Neural progenitor cell (in vitro differentiated cells): ENCODE results near the gene CORO7. TPM values are rescaled to one million over a fixed set of nuclear protein-coding genes. Genes with fewer than 3 reads are reported as not detected.

ENCODE experiments used
- DNase-seq: peaks from one replicate; pipeline ENCODE4 v3.0.0-alpha.2; 2016; ENCODE audit warnings: low spot score
- H2AFZ ChIP-seq: fragments of 200-600 bp; sonication (generic); replicated peaks from 2 replicates; pipeline ENCODE4 v1.6.1; 2016; ENCODE audit warnings: antibody characterized with exemption
- H3F3A ChIP-seq: fragments of 200-600 bp; sonication (generic); 2 replicates; pipeline ENCODE4 v1.6.1; 2016; ENCODE audit warnings: antibody characterized with exemption, low read depth
- H3K27ac ChIP-seq: fragments of 200-600 bp; sonication (generic); 2 replicates; pipeline ENCODE4 v1.5.1; 2016; ENCODE audit warnings: mild to moderate bottlenecking
- H3K27me3 ChIP-seq: fragments of 200-600 bp; sonication (generic); 2 replicates; pipeline ENCODE4 v1.6.1; 2016; ENCODE audit warnings: mild to moderate bottlenecking, moderate library complexity
- H3K36me3 ChIP-seq: fragments of 200-600 bp; sonication (generic); 2 replicates; pipeline ENCODE4 v1.5.1; 2016
- H3K4me1 ChIP-seq: fragments of 200-600 bp; sonication (generic); 2 replicates; pipeline ENCODE4 v1.6.1; 2016; ENCODE audit warnings: mixed run types
- H3K4me2 ChIP-seq: fragments of 200-600 bp; sonication (generic); 2 replicates; pipeline ENCODE4 v1.6.1; 2016
- H3K4me3 ChIP-seq: fragments of 200-600 bp; sonication (generic); 2 replicates; pipeline ENCODE4 v1.5.1; 2016
- H3K79me2 ChIP-seq: fragments of 200-600 bp; sonication (generic); 2 replicates; pipeline ENCODE4 v1.6.1; 2016; ENCODE audit warnings: low read depth
- H3K9ac ChIP-seq: fragments of 200-600 bp; sonication (generic); 2 replicates; pipeline ENCODE4 v1.6.1; 2016
- H3K9me3 ChIP-seq: fragments of 200-600 bp; sonication (generic); 2 replicates; pipeline ENCODE4 v1.5.1; 2016; ENCODE audit warnings: low read depth
- H4K20me1 ChIP-seq: fragments of 200-600 bp; sonication (generic); 2 replicates; pipeline ENCODE4 v1.6.1; 2016; ENCODE audit warnings: low read depth
- H3K27ac Mint-ChIP-seq: 3 replicates; pipeline ENCODE4 v1.8.0; 2021; ENCODE audit warnings: mixed read lengths
- H3K27me3 Mint-ChIP-seq: 2 replicates; pipeline ENCODE4 v1.8.0; 2022; ENCODE audit warnings: low read depth, mild to moderate bottlenecking, inconsistent platforms, moderate library complexity, mixed read lengths; ENCODE audit not compliant: insufficient read depth
- H3K36me3 Mint-ChIP-seq: 3 replicates; pipeline ENCODE4 v1.8.0; 2021; ENCODE audit warnings: mixed read lengths
- H3K4me1 Mint-ChIP-seq: 3 replicates; pipeline ENCODE4 v1.8.0; 2021; ENCODE audit warnings: mixed read lengths
- H3K4me3 Mint-ChIP-seq: 3 replicates; pipeline ENCODE4 v1.8.0; 2021; ENCODE audit warnings: mild to moderate bottlenecking, moderate library complexity, mixed read lengths
- H3K9me3 Mint-ChIP-seq: 3 replicates; pipeline ENCODE4 v1.8.0; 2020; ENCODE audit warnings: mixed read lengths
- EZH2 ChIP-seq: fragments of 200-600 bp; sonication (generic); IDR thresholded peaks from 2 replicates; pipeline ENCODE4 v1.6.1; 2017; ENCODE audit warnings: antibody characterized with exemption, mild to moderate bottlenecking, moderate library complexity
- EZH2phosphoT487 ChIP-seq: fragments of 200-600 bp; sonication (generic); IDR thresholded peaks from 2 replicates; pipeline ENCODE4 v1.6.1; 2017; ENCODE audit warnings: antibody characterized with exemption
- total RNA-seq: library from RNA; depleted of rRNA; stranded (reverse); fragments of >200 nt; gene quantifications from 2 replicates; pipeline ENCODE4 v1.2.3, GENCODE V29; 2015; ENCODE audit warnings: low replicate concordance
- TF ChIP-seq, protein P1 (sequence below): fragments of 200-600 bp; sonication (generic); IDR thresholded peaks from 2 replicates; pipeline ENCODE4 v1.5.1; 2017; ENCODE audit warnings: antibody characterized with exemption, mild to moderate bottlenecking

Gene CORO7
- total RNA-seq, 1 donor from 2014 or later: 6.8 TPM

DNA sequence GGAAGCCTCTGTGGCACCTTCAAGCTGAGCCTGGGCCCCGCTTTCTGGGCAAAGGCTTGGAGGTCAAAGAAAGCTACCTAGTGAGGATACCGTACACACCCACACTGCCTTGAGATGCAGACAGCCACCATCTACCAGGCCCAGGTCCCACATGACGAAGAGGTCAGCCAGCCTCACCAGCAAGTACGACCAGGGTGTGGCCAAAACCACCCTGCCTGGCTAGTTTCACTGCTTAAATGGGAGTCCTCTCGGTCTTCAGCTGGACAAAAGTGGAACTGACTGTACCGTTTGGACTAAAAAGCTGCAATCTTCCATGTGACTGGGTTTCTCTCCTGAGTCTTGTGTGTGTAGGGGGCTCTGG lies 23.2 kb downstream of the CORO7 start:
- peak overlapping the region; percentile 50 for H3K27ac ChIP-seq
- no peak overlapping the region for H3K27ac Mint-ChIP-seq

DNA sequence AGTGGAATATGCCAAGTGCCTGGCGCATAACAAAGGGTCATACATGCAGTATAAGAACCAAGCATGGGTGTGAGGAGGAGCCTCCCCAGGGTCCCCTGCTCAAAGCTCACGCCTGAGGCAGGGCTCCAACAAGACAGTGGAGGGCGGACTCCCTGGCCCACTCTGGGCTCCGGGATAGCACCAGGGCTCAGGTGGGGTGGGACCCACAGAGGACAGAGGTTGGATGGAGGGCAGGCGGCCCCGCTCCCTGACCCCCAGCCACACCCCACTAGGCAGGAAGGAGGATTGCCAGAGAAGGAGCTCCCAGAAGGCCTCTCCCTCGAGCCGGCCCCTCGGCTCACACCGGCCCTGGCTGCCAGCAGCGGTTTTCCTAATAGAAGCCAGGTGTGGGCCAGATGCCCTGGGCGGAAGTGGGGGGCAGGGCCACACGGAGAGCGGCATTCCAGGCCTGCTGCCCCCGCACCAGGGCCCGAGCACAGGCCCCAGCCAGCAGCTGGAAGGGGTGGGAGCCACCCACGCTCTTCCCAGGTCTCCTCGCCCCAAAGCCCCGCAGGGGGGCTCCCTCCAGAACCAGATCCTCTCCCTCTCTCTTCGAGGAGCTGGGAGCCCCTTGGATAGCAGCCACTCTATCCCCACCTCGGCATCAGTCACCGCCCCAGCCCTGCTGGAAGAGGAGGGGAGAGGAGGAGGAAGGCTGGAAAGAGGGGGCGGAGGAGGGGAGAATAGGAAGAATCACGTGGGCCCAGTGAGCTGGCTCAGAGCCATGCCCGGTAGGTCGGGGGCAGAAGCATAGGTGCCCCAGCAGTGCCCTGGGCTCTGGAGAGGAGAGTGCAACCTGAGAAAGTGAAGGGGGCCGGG lies 23.8 kb downstream of the CORO7 start:
- Mint-ChIP-seq H3K27ac (peak overlapping the region; percentile 94), H3K4me1 (peaks cover 39% of the 10 kb centered on the region), H3K9me3 (no peaks in the 10 kb centered on the region), H3K4me3 (peak overlapping the region; percentile 46), H3K36me3 (peaks cover 2% of the 10 kb centered on the region), H3K27me3 (peaks cover 8% of the 10 kb centered on the region)
- Histone ChIP-seq H3K27ac (peak overlapping the region; percentile 50), H2AFZ (peak overlapping the region; percentile 48), H3K9ac (no peak overlapping the region), H3F3A (peaks cover 28% of the 10 kb centered on the region), H3K36me3 (no peaks in the 10 kb centered on the region), H3K27me3 (no peaks in the 10 kb centered on the region), H3K9me3 (no peaks in the 10 kb centered on the region), H3K4me2 (peak overlapping the region; percentile 45), H3K79me2 (no peaks in the 10 kb centered on the region), H3K4me3 (no peak overlapping the region), H4K20me1 (no peaks in the 10 kb centered on the region), H3K4me1 (peaks cover 51% of the 10 kb centered on the region)
- DNase-seq: peak; percentile 68
- TF ChIP-seq EZH2 (no peak), EZH2phosphoT487 (no peak)
- TF ChIP-seq, protein P1, sequence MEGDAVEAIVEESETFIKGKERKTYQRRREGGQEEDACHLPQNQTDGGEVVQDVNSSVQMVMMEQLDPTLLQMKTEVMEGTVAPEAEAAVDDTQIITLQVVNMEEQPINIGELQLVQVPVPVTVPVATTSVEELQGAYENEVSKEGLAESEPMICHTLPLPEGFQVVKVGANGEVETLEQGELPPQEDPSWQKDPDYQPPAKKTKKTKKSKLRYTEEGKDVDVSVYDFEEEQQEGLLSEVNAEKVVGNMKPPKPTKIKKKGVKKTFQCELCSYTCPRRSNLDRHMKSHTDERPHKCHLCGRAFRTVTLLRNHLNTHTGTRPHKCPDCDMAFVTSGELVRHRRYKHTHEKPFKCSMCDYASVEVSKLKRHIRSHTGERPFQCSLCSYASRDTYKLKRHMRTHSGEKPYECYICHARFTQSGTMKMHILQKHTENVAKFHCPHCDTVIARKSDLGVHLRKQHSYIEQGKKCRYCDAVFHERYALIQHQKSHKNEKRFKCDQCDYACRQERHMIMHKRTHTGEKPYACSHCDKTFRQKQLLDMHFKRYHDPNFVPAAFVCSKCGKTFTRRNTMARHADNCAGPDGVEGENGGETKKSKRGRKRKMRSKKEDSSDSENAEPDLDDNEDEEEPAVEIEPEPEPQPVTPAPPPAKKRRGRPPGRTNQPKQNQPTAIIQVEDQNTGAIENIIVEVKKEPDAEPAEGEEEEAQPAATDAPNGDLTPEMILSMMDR: no peak

More for the DNA sequence above, 23.2 kb downstream of the CORO7 start:
- no peak overlapping the region for H3K4me3 Mint-ChIP-seq
- Histone ChIP-seq H3K9me3 (no peaks in the 10 kb centered on the region), H3F3A (peaks cover 28% of the 10 kb centered on the region), H3K36me3 (no peaks in the 10 kb centered on the region), H3K4me3 (no peak overlapping the region), H3K9ac (no peak overlapping the region), H3K4me2 (peak overlapping the region; percentile 45), H3K79me2 (no peaks in the 10 kb centered on the region), H3K4me1 (peaks cover 48% of the 10 kb centered on the region), H2AFZ (peak overlapping the region; percentile 48), H3K27me3 (no peaks in the 10 kb centered on the region), H4K20me1 (no peaks in the 10 kb centered on the region)
- peaks cover 39% of the 10 kb centered on the region for H3K4me1 Mint-ChIP-seq
- TF ChIP-seq EZH2phosphoT487 (no peak), EZH2 (no peak)
- TF ChIP-seq, protein P1: no peak
- DNase-seq: no peak
- H3K27me3 Mint-ChIP-seq: peaks cover 8% of the 10 kb centered on the region
- peaks cover 2% of the 10 kb centered on the region for H3K36me3 Mint-ChIP-seq
- no peaks in the 10 kb centered on the region for H3K9me3 Mint-ChIP-seq

DNA sequence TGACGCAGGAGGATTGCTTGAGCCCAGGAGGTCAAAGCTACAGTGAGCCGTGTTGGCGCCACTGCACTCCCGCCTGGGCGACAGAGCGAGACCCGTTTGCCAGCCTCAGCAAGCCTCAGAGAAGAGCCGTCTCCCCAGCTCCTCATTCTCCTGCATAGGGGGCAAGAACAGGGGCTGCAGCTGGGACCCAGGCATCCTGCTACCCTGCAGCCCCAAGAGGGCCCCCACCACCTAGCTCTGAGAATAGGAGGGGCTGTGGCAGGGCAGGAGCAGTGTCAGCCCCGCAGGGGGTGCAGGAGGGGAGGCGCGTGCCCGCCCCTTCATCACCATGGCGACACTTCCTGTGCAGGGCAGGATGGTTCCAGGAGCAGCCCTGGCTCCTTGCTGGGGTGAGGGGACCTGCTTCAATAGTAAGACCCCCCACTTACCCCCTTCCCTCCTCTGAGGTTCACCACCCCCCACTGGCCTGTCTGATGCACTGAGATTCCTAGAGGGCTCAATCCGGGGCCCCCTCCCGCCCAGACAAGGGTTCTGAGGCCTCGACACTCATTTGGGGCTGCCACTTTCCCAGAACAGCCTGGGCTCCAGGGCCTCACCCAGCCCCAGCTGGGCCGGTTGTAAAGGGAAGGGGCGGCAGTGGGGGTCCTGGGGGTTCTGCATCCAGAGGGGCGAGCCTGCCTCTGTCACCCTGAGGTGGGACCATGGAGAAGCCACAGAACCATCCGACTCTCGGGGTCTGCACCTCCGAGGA lies 24.6 kb downstream of the CORO7 start:
- Mint-ChIP-seq H3K27me3 (peaks cover 8% of the 10 kb centered on the region), H3K4me3 (no peak overlapping the region), H3K4me1 (peaks cover 42% of the 10 kb centered on the region), H3K27ac (no peak overlapping the region), H3K36me3 (peaks cover 2% of the 10 kb centered on the region), H3K9me3 (no peaks in the 10 kb centered on the region)
- Histone ChIP-seq H2AFZ (no peak overlapping the region), H3K4me1 (peaks cover 51% of the 10 kb centered on the region), H3K9ac (no peak overlapping the region), H3K4me3 (no peak overlapping the region), H3K79me2 (no peaks in the 10 kb centered on the region), H3K36me3 (no peaks in the 10 kb centered on the region), H4K20me1 (no peaks in the 10 kb centered on the region), H3K27ac (peak overlapping the region; percentile 38), H3K4me2 (peak overlapping the region; percentile 47), H3K27me3 (no peaks in the 10 kb centered on the region), H3K9me3 (no peaks in the 10 kb centered on the region), H3F3A (peaks cover 28% of the 10 kb centered on the region)
- peak; percentile 67 for DNase-seq
- TF ChIP-seq EZH2phosphoT487 (no peak), EZH2 (no peak)
- TF ChIP-seq, protein P1: no peak
